Body of pancreas (tissue), 4 donors: ENCODE measurements around the gene MAP3K9. TPM values are rescaled to one million over a fixed set of nuclear protein-coding genes. Genes with fewer than 3 reads are reported as not detected.

Experiments
- ATAC-seq: fragments of 150-250 bp; one replicate; pipeline ENCODE4 v1.9.1; 2016
- DNase-seq, 4 donors: peaks; one replicate each; pipeline ENCODE4 v3.0.0-alpha.2; 2019
- H3K27ac ChIP-seq, 4 donors: fragments of 200-600 bp; sonication (generic); 1 replicate in 3 of 4; 2 replicates in 1 of 4; pipeline versions ENCODE4 v1.5.1 to v1.6.1; 2016 to 2019; ENCODE audit warnings: mild to moderate bottlenecking in 1 of 4, mixed read lengths in 1 of 4, moderate library complexity in 1 of 4
- H3K27me3 ChIP-seq, 2 donors: fragments of 200-600 bp; sonication (generic); one replicate each; pipeline ENCODE4 v1.6.0; 2016; ENCODE audit warnings: mild to moderate bottlenecking in 1 of 2
- H3K36me3 ChIP-seq, 2 donors: fragments of 200-600 bp; sonication (generic); replicated peaks in 1 of 2; 2 replicates each; pipeline ENCODE4 v1.5.1; 2016; ENCODE audit warnings: low read depth in 2 of 2; ENCODE audit not compliant: insufficient read depth in 1 of 2
- H3K4me1 ChIP-seq: fragments of 200-600 bp; sonication (generic); one replicate; pipeline ENCODE4 v1.6.0; 2016
- H3K4me3 ChIP-seq, 2 donors: fragments of 200-600 bp; sonication (generic); 1 replicate in 1 of 2; 2 replicates in 1 of 2; pipeline ENCODE4 v1.5.1; 2016 to 2019
- H3K9me3 ChIP-seq, 3 donors: fragments of 200-600 bp; sonication (generic); 1 replicate in 2 of 3; 2 replicates in 1 of 3; pipeline ENCODE4 v1.5.1; 2016
- CTCF ChIP-seq, 7 experiments: fragments of 450-650 bp in 4 of 7; fragments of 200-600 bp in 3 of 7; sonication (generic) in 3 of 7; IDR thresholded peaks; one replicate each; pipeline ENCODE4 v1.5.1; 2016 to 2019; ENCODE audit warnings: antibody characterized with exemption in 7 of 7
- POLR2A ChIP-seq, 3 donors: fragments of 450-650 bp; IDR thresholded peaks; one replicate each; pipeline ENCODE4 v1.6.1; 2016; ENCODE audit warnings: antibody characterized with exemption in 3 of 3, mild to moderate bottlenecking in 2 of 3
- WGBS, 2 donors: methylation state at CpG; one replicate each; pipeline ENCODE4 v1.1.5; 2017; 5-methylcytosine and 5-hydroxymethylcytosine counted together
- intact Hi-C: fragments of 100-400 bp; cut with DNase I; formaldehyde crosslinking; loops from one replicate; pipeline ENCODE4 v1.15.1; 2023
- total RNA-seq, 2 donors: library from RNA; depleted of rRNA; stranded (reverse); fragments of >200 nt; gene quantifications; one replicate each; pipeline ENCODE4 v1.1.0, GENCODE V29; 2016

MAP3K9 gene
- total RNA-seq, 2 donors from 2014 or later = 5.4 to 10.9 TPM

GRCh38 chr14:70822530-70823185 lies 13.3 kb upstream of the MAP3K9 start:
- H3K27ac ChIP-seq = no peak overlapping the region
- intact Hi-C loops = loop anchor here (10.0 kb wide), 1 partner anchor 152 kb away; no protein-coding TSS in a partner anchor
- no peaks in the 10 kb centered on the region for H3K36me3 ChIP-seq
- H3K27me3 ChIP-seq = no peaks in the 10 kb centered on the region
- DNase-seq (peak in 2 of 4 donors; percentile 24 to 30), ATAC-seq (no peak)
- TF ChIP-seq CTCF (IDR thresholded peaks at IDR 0.05) = no peak
- no peak for TF ChIP-seq POLR2A (IDR thresholded peaks at IDR 0.05)
- H3K4me1 ChIP-seq = peaks cover 15% of the 10 kb centered on the region
- WGBS, 2 donors = 13 to 14% methylated on average over 25 to 26 of the region's 26 CpGs
- no peaks in the 10 kb centered on the region for H3K9me3 ChIP-seq
- H3K4me3 ChIP-seq = peak overlapping the region; percentile 46 to 55

GRCh38 chr14:70821584-70822529 lies 12.5 kb upstream of the MAP3K9 start:
- peak in 2 of 3 donors; percentile 12 to 20 for TF ChIP-seq POLR2A (IDR thresholded peaks at IDR 0.05)
- TF ChIP-seq CTCF (IDR thresholded peaks at IDR 0.05) = peak in 1 of 7 experiments; percentile 3
- WGBS, 2 donors = 3% methylated on average over 29 to 62 of the region's 77 CpGs

GRCh38 chr14:70816525-70816924 lies 7.2 kb upstream of the MAP3K9 start:
- H3K4me3 ChIP-seq = no peak overlapping the region
- intact Hi-C loops = no loop called here
- ATAC-seq (no peak), DNase-seq (no peak)
- H3K9me3 ChIP-seq = no peaks in the 10 kb centered on the region
- 80 to 81% methylated on average over 8 of the region's 8 CpGs for WGBS, 2 donors
- H3K27ac ChIP-seq = no peak overlapping the region
- H3K36me3 ChIP-seq = no peaks in the 10 kb centered on the region
- H3K4me1 ChIP-seq = peaks cover 10% of the 10 kb centered on the region
- H3K27me3 ChIP-seq = no peaks in the 10 kb centered on the region
- TF ChIP-seq POLR2A (IDR thresholded peaks at IDR 0.05) (no peak), CTCF (IDR thresholded peaks at IDR 0.05) (no peak)

More at GRCh38 chr14:70821584-70822529, 12.5 kb upstream of the MAP3K9 start:
- H3K27me3 ChIP-seq = no peaks in the 10 kb centered on the region
- H3K4me3 ChIP-seq = peak overlapping the region; percentile 46 to 55
- peak; percentile 27 for ATAC-seq
- H3K36me3 ChIP-seq = no peaks in the 10 kb centered on the region
- DNase-seq = peak; percentile 35 to 55 (median 44)
- intact Hi-C loops = loop anchor here (10.0 kb wide), 1 partner anchor 153 kb away; no protein-coding TSS in a partner anchor
- peaks cover 20% of the 10 kb centered on the region for H3K4me1 ChIP-seq
- H3K9me3 ChIP-seq = no peaks in the 10 kb centered on the region
- H3K27ac ChIP-seq = no peak overlapping the region

- Histone ChIP-seq H3K4me3 (no peak overlapping the region), H3K27ac (no peak overlapping the region), H3K36me3 (no peaks in the 10 kb centered on the region), H3K4me1 (peaks cover 11% of the 10 kb centered on the region), H3K27me3 (no peaks in the 10 kb centered on the region), H3K9me3 (no peaks in the 10 kb centered on the region)
- 75 to 92% methylated on average over 1 of the region's 1 CpG for WGBS, 2 donors
- ATAC-seq (no peak), DNase-seq (no peak)
- no peak for TF ChIP-seq POLR2A (IDR thresholded peaks at IDR 0.05)
- TF ChIP-seq CTCF (IDR thresholded peaks at IDR 0.05) = no peak
- intact Hi-C loops = no loop called here
These were observed 5.2 kb upstream of the MAP3K9 start for GRCh38 chr14:70814466-70814865.
